ENCODE measurements around the gene BCL6B. TPM values are rescaled to one million over a fixed set of nuclear protein-coding genes. Genes with fewer than 3 reads are reported as not detected.

Gene BCL6B
- total RNA-seq, 4 donors from 2014 or later = 1.9 to 8.1 (median 3.2) TPM

GRCh38 chr17:7011415-7011814, 11.4 kb upstream of the BCL6B start:
- peak overlapping the region in 3 of 4 donors; percentile 95 to 98 (median 98) for H3K27ac ChIP-seq
- H3K27me3 ChIP-seq = no peaks in the 10 kb centered on the region
- H3K4me3 ChIP-seq = peak overlapping the region; percentile 71 to 98 (median 90)
- no peak for DNase-seq (ENCODE audit: low spot score in 2 of 2)
- TF ChIP-seq EP300 (IDR thresholded peaks at IDR 0.05) (no peak), POLR2A (IDR thresholded peaks at IDR 0.05) (no peak)
- TF ChIP-seq, protein P1, sequence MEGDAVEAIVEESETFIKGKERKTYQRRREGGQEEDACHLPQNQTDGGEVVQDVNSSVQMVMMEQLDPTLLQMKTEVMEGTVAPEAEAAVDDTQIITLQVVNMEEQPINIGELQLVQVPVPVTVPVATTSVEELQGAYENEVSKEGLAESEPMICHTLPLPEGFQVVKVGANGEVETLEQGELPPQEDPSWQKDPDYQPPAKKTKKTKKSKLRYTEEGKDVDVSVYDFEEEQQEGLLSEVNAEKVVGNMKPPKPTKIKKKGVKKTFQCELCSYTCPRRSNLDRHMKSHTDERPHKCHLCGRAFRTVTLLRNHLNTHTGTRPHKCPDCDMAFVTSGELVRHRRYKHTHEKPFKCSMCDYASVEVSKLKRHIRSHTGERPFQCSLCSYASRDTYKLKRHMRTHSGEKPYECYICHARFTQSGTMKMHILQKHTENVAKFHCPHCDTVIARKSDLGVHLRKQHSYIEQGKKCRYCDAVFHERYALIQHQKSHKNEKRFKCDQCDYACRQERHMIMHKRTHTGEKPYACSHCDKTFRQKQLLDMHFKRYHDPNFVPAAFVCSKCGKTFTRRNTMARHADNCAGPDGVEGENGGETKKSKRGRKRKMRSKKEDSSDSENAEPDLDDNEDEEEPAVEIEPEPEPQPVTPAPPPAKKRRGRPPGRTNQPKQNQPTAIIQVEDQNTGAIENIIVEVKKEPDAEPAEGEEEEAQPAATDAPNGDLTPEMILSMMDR (IDR thresholded peaks at IDR 0.05) = no peak
- no peaks in the 10 kb centered on the region for H3K9me3 ChIP-seq
- H3K4me1 ChIP-seq = peaks cover 0 to 56% (median 39%) of the 10 kb centered on the region in 4 donors
- peaks cover 0 to 32% (median 0%) of the 10 kb centered on the region in 3 donors for H3K36me3 ChIP-seq
- WGBS, 2 donors = 54 to 57% methylated on average over 14 of the region's 14 CpGs

DNA sequence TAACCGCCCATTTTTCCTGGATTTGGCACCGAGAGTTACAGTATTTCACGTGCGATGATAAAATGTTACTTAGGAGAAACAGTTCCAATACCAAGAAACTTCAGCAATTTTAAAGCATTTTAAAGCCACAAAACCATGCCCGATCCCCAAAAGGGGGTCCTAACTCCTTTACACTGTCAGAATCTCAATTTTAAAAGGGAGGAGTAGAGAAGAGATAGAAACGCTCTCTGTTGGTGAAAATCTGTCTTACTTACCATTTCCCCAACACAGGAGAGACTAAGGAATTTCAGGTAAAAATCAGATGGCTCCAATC, 11.0 kb upstream of the BCL6B start:
- Histone ChIP-seq H3K36me3 (peaks cover 0 to 32% (median 0%) of the 10 kb centered on the region in 3 donors), H3K9me3 (no peaks in the 10 kb centered on the region), H3K4me3 (peak overlapping the region; percentile 71 to 98 (median 90)), H3K27ac (peak overlapping the region; percentile 95 to 98 (median 98)), H3K4me1 (peaks cover 0 to 60% (median 42%) of the 10 kb centered on the region in 4 donors), H3K27me3 (no peaks in the 10 kb centered on the region)
- 1 to 3% methylated on average over 6 of the region's 6 CpGs for WGBS, 2 donors
- TF ChIP-seq, protein P1 (IDR thresholded peaks at IDR 0.05) = no peak
- TF ChIP-seq POLR2A (IDR thresholded peaks at IDR 0.05) = no peak
- TF ChIP-seq EP300 (IDR thresholded peaks at IDR 0.05) = no peak
- DNase-seq (ENCODE audit: low spot score in 2 of 2) = no peak

DNA sequence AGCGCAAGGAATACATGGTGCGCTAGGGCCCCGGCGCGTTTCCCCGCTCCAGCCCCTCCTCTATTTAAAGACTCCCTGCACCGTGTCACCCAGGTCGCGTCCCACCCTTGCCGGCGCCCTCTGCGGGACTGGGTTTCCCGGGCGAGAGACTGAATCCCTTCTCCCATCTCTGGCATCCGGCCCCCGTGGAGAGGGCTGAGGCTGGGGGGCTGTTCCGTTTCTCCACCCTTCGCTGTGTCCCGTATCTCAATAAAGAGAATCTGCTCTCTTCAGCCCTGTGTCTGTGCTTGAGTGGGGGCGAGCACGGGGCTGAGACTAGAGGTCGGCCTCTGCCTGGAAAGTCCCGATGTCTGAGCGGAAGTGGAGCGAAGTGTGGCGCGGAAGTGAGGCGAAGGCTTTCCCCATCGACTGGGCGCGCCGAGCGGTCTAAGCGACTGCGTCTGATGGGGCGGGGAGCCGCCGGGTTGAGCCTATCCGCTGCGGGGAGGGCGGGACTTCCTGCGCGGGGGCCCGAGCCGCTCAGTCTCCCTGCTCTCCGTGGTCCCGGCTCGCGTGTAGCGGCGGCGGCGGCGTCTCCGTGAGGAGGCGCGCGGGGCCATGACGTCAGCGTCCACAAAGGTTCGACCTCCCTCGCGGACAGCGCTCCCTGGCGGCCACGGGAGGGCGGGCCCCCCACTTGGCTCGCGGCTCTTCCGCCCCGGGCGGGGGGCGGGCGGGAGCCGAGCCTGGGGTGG, 8.4 kb upstream of the BCL6B start:
- Histone ChIP-seq H3K27me3 (no peaks in the 10 kb centered on the region), H3K9me3 (no peaks in the 10 kb centered on the region), H3K4me3 (peak overlapping the region; percentile 71 to 98 (median 90)), H3K36me3 (peaks cover 0 to 23% (median 0%) of the 10 kb centered on the region in 3 donors), H3K4me1 (peaks cover 0 to 82% (median 51%) of the 10 kb centered on the region in 4 donors), H3K27ac (peak overlapping the region; percentile 95 to 98 (median 98))
- peak; percentile 86 to 95 for TF ChIP-seq EP300 (IDR thresholded peaks at IDR 0.05)
- TF ChIP-seq, protein P1 (IDR thresholded peaks at IDR 0.05) = peak; percentile 78 to 95 (median 87)
- TF ChIP-seq POLR2A (IDR thresholded peaks at IDR 0.05) = peak in 1 of 2 donors; percentile 72
- DNase-seq (ENCODE audit: low spot score in 2 of 2) = peak; percentile 90 to 96
- WGBS, 2 donors = 0 to 1% methylated on average over 40 to 53 of the region's 75 CpGs

GRCh38 chr17:7014995-7015958, 7.6 kb upstream of the BCL6B start:
- WGBS, 2 donors = 12 to 21% methylated on average over 28 to 35 of the region's 56 CpGs
- no peak for DNase-seq (ENCODE audit: low spot score in 2 of 2)

DNA sequence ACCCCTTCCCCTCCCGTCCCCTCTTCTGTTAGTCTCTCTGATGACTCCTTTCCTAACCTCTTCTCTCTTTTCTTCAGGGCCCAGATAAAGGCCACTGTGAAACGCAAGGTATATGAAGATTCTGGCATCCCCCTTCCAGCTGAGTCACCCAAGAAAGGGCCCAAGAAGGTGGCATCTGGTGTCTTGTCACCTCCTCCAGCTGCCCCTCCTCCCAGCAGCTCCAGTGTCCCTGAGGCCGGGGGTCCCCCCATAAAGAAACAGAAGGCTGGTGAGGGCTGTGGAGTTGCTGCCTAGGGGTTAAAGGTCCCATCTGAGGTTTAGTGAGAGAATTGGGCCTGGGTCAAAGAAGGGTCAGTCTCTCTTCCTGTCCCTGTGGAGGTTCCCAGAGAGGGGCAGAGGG, 6.4 kb upstream of the BCL6B start:
- Histone ChIP-seq H3K9me3 (no peaks in the 10 kb centered on the region), H3K4me1 (peaks cover 0 to 74% (median 36%) of the 10 kb centered on the region in 4 donors), H3K36me3 (peaks cover 0 to 16% (median 0%) of the 10 kb centered on the region in 3 donors), H3K27ac (peak overlapping the region in 2 of 4 donors; percentile 98), H3K4me3 (no peak overlapping the region), H3K27me3 (no peaks in the 10 kb centered on the region)
- WGBS, 2 donors = 64 to 79% methylated on average over 3 of the region's 3 CpGs
- TF ChIP-seq, protein P1 (IDR thresholded peaks at IDR 0.05) = no peak
- TF ChIP-seq POLR2A (IDR thresholded peaks at IDR 0.05) (no peak), EP300 (IDR thresholded peaks at IDR 0.05) (no peak)
- no peak for DNase-seq (ENCODE audit: low spot score in 2 of 2)

More at GRCh38 chr17:7014995-7015958, 7.6 kb upstream of the BCL6B start:
- peak overlapping the region; percentile 95 to 98 (median 98) for H3K27ac ChIP-seq
- TF ChIP-seq POLR2A (IDR thresholded peaks at IDR 0.05) (peak; percentile 50 to 63), EP300 (IDR thresholded peaks at IDR 0.05) (no peak)
- H3K36me3 ChIP-seq = peaks cover 0 to 16% (median 0%) of the 10 kb centered on the region in 3 donors
- H3K27me3 ChIP-seq = no peaks in the 10 kb centered on the region
- H3K4me1 ChIP-seq = peaks cover 0 to 80% (median 46%) of the 10 kb centered on the region in 4 donors
- H3K4me3 ChIP-seq = peak overlapping the region; percentile 71 to 98 (median 90)
- no peaks in the 10 kb centered on the region for H3K9me3 ChIP-seq
